ENCODE results near the gene HAND1.

DNA sequence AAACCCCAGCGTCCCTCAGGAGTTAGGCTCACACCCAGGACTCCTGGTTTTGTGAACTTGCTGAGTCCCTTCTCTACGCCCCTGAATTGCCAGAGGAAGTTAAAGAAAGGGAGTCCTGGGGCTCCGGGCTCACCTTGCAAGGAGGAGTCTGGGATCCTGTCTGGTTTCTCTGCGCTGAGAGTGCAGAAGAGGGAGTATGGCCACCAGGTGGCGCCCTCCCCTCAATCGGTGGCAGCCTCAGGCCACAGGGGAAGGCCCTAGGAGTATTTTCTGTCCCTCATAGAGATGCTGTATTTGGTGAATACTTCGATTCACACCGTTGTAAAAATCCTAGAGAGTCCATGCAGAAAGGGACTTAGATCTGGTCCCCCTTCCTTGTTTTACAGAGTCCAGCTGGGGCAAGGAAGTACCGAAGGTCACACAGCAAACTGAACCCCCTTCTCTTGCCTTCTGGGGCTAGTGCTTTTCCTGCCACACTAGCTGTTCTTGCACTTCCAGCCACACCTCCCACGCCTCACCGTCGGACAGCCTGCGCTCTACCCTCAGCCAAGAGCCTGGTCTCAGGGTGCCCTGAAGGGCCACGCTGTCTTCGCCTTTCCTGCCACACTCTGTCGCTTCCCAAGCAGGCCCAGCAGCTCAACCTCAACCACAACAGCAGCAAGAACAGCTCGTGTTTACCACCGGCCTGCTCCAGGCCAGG lies 10.2 kb downstream of the HAND1 start:
- TF ChIP-seq CTCF (IDR thresholded peaks at IDR 0.05) = peak; percentile 74 to 95 (median 80)
- no peak for TF ChIP-seq POLR2A (IDR thresholded peaks at IDR 0.05)
